GM12878 (cell line): ENCODE measurements around the gene SIM1.

ENCODE experiments used
- EP300 ChIP-seq, 2 experiments: fragments of 150-350 bp in 1 of 2; IDR thresholded peaks; 2 replicates each; pipeline ENCODE4 v1.6.1; 2011 to 2012; ENCODE audit warnings: low read depth in 2 of 2, low read length in 2 of 2, borderline replicate concordance in 1 of 2, improper control_type of control experiment in 1 of 2, inconsistent platforms in 1 of 2; ENCODE audit not compliant: control insufficient read depth in 1 of 2
- EZH2 ChIP-seq: IDR thresholded peaks from 2 replicates; pipeline ENCODE4 v1.6.1; 2012; ENCODE audit warnings: low read depth, mild to moderate bottlenecking, control low read depth, inconsistent platforms, low read length, borderline replicate concordance; ENCODE audit not compliant: control insufficient read depth
- NBN ChIP-seq: fragments of 450-650 bp; IDR thresholded peaks from 2 replicates; pipeline ENCODE4 v1.6.1; 2016
- PAX5 ChIP-seq: IDR thresholded peaks from 2 replicates; pipeline ENCODE4 v1.6.1; 2011; ENCODE audit warnings: low read depth, low read length, borderline replicate concordance
- POLR2AphosphoS2 ChIP-seq: IDR thresholded peaks from 2 replicates; pipeline ENCODE4 v1.6.1; 2011; ENCODE audit warnings: low read depth, mild to moderate bottlenecking, low read length, improper control_type of control experiment, moderate library complexity
- RAD21 ChIP-seq: IDR thresholded peaks from 2 replicates; pipeline ENCODE4 v1.6.1; 2011; ENCODE audit warnings: mild to moderate bottlenecking, low read depth, low read length, moderate library complexity; ENCODE audit not compliant: insufficient read depth
- RCOR1 ChIP-seq: conservative IDR thresholded peaks from 2 replicates; pipeline ENCODE4 v1.6.1; 2012; ENCODE audit warnings: low read depth, low read length, improper control_type of control experiment
- TCF7 ChIP-seq: IDR thresholded peaks from 2 replicates; pipeline ENCODE4 v1.6.1; 2014; ENCODE audit warnings: antibody characterized with exemption, borderline replicate concordance
- TF ChIP-seq, protein P1 (sequence below), 3 experiments: IDR thresholded peaks in 2 of 3; conservative IDR thresholded peaks in 1 of 3; 2 replicates each; pipeline ENCODE4 v1.5.1; 2011; ENCODE audit warnings: low read depth in 3 of 3, low read length in 3 of 3, mild to moderate bottlenecking in 3 of 3, control low read depth in 2 of 3, moderate library complexity in 2 of 3, inconsistent platforms in 1 of 3, mixed read lengths in 1 of 3; ENCODE audit not compliant: control insufficient read depth in 2 of 3, insufficient read depth in 1 of 3; ENCODE audit errors: extremely low read depth in 1 of 3

DNA sequence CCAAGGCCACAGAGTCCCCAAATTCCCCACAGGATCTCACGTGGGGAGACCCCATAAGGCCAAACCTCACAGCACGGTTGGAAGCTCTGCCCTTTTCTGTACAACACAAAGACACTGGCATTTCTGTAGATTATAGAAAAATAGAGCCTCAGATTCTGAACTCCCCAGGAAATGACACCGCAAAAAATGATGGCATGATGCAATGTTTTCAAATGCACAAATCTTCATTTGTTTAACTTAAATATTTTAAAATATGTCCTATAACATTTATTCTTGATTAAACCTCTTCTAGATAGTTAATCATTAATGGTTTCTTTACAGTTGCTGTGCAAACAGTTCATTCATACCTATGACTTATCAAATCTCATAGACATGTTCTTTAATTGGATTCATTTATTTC, 33.8 kb downstream of the SIM1 start:
- no peak for TF ChIP-seq RCOR1
- TF ChIP-seq, protein P1, sequence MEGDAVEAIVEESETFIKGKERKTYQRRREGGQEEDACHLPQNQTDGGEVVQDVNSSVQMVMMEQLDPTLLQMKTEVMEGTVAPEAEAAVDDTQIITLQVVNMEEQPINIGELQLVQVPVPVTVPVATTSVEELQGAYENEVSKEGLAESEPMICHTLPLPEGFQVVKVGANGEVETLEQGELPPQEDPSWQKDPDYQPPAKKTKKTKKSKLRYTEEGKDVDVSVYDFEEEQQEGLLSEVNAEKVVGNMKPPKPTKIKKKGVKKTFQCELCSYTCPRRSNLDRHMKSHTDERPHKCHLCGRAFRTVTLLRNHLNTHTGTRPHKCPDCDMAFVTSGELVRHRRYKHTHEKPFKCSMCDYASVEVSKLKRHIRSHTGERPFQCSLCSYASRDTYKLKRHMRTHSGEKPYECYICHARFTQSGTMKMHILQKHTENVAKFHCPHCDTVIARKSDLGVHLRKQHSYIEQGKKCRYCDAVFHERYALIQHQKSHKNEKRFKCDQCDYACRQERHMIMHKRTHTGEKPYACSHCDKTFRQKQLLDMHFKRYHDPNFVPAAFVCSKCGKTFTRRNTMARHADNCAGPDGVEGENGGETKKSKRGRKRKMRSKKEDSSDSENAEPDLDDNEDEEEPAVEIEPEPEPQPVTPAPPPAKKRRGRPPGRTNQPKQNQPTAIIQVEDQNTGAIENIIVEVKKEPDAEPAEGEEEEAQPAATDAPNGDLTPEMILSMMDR (IDR thresholded peaks at IDR 0.05 in 2 of 3, conservative IDR thresholded peaks at IDR 0.05 in 1 of 3; ENCODE audit: control insufficient read depth in 2 of 3, extremely low read depth in 1 of 3, insufficient read depth in 1 of 3, low read depth in 3 of 3, low read length in 3 of 3), result no peak
- no peak for TF ChIP-seq EZH2
- no peak for TF ChIP-seq EP300 (IDR thresholded peaks at IDR 0.05; ENCODE audit: borderline replicate concordance in 1 of 2, control insufficient read depth in 1 of 2, low read depth in 2 of 2, low read length in 2 of 2)
- TF ChIP-seq TCF7, result no peak
- no peak for TF ChIP-seq POLR2AphosphoS2
- no peak for TF ChIP-seq PAX5
- no peak for TF ChIP-seq NBN
- TF ChIP-seq RAD21, result no peak
